Measurements from ENCODE around the gene PASD1.

Gene PASD1

GRCh38 chrX:151702026-151702714 lies 138.7 kb downstream of the PASD1 start:
- DNase-seq, result no peak

- no peak for DNase-seq
Measured at GRCh38 chrX:151702741-151703340, 139.4 kb downstream of the PASD1 start.

- DNase-seq, result no peak
Measured at GRCh38 chrX:151703487-151703886, 140.0 kb downstream of the PASD1 start.

GRCh38 chrX:151704041-151704663 lies 140.7 kb downstream of the PASD1 start:
- no peak for DNase-seq

GRCh38 chrX:151708821-151709220 lies 145.3 kb downstream of the PASD1 start:
- no peak for DNase-seq

- DNase-seq, result no peak
Measured at GRCh38 chrX:151710457-151710856, 147.0 kb downstream of the PASD1 start.

GRCh38 chrX:151711154-151711553 lies 147.7 kb downstream of the PASD1 start:
- DNase-seq, result no peak

- no peak for DNase-seq
Measured at GRCh38 chrX:151711787-151712186, 148.3 kb downstream of the PASD1 start.

GRCh38 chrX:151712253-151712652 lies 148.8 kb downstream of the PASD1 start:
- DNase-seq, result no peak

- no peak for DNase-seq
Measured at GRCh38 chrX:151713849-151714248, 150.4 kb downstream of the PASD1 start.

- no peak for DNase-seq
Measured at GRCh38 chrX:151714362-151714761, 150.9 kb downstream of the PASD1 start.

- DNase-seq, result no peak
Measured at GRCh38 chrX:151715752-151716151, 152.3 kb downstream of the PASD1 start, which contains the start of gene FATE1. TSS of gene FATE1 (plus strand) at chrX:151716035. CDS start at chrX:151716120, 85 bp downstream.

GRCh38 chrX:151722241-151722846 lies 158.9 kb downstream of the PASD1 start:
- DNase-seq, result no peak

GRCh38 chrX:151723156-151723760 lies 159.8 kb downstream of the PASD1 start:
- no peak for DNase-seq

GRCh38 chrX:151724563-151725337 lies 161.3 kb downstream of the PASD1 start:
- no peak for DNase-seq

GRCh38 chrX:151725338-151725614 lies 161.8 kb downstream of the PASD1 start:
- peak; percentile 1 for DNase-seq

Data from MV-4-11 (cell line).